Neuronal stem cell (in vitro differentiated cells): ENCODE data around the gene AGAP1.

Experiments
- DNase-seq: peaks from one replicate; pipeline ENCODE4 v3.0.0-alpha.2; 2013; ENCODE audit warnings: low spot score
- H2AFZ ChIP-seq: one replicate; pipeline ENCODE4 v1.6.1; 2013; ENCODE audit warnings: mild to moderate bottlenecking, low read length, inconsistent platforms
- H2AK5ac ChIP-seq: 2 replicates; pipeline ENCODE4 v1.6.1; 2013; ENCODE audit warnings: low read depth, mild to moderate bottlenecking, inconsistent platforms, low read length, moderate library complexity, mixed read lengths
- H2BK120ac ChIP-seq: 2 replicates; pipeline ENCODE4 v1.6.1; 2013; ENCODE audit warnings: low read depth, mild to moderate bottlenecking, inconsistent platforms, low read length, moderate library complexity, mixed read lengths
- H2BK12ac ChIP-seq: one replicate; pipeline ENCODE4 v1.6.1; 2013; ENCODE audit warnings: low read length, inconsistent platforms
- H2BK15ac ChIP-seq: 2 replicates; pipeline ENCODE4 v1.6.1; 2013; ENCODE audit warnings: mild to moderate bottlenecking, low read length, inconsistent platforms, mixed read lengths
- H2BK5ac ChIP-seq: one replicate; pipeline ENCODE4 v1.6.1; 2013; ENCODE audit warnings: inconsistent platforms, mild to moderate bottlenecking, low read length, moderate library complexity
- H3K14ac ChIP-seq: one replicate; pipeline ENCODE4 v1.6.1; 2013; ENCODE audit warnings: low read length, inconsistent platforms
- H3K18ac ChIP-seq: 2 replicates; pipeline ENCODE4 v1.6.1; 2013; ENCODE audit warnings: low read length, inconsistent platforms
- H3K23ac ChIP-seq: 2 replicates; pipeline ENCODE4 v1.6.1; 2013; ENCODE audit warnings: low read depth, mild to moderate bottlenecking, mixed read lengths, low read length, inconsistent platforms; ENCODE audit not compliant: poor library complexity
- H3K27ac ChIP-seq: replicated peaks from 3 replicates; pipeline ENCODE4 v1.5.1; 2013; ENCODE audit warnings: low read length, inconsistent platforms
- H3K27me3 ChIP-seq, 3 experiments: 2 replicates each; pipeline ENCODE4 v1.6.1; 2013; ENCODE audit warnings: low read length in 3 of 3, mild to moderate bottlenecking in 2 of 3, inconsistent platforms in 1 of 3, low read depth in 1 of 3, mixed read lengths in 1 of 3, moderate library complexity in 1 of 3; ENCODE audit not compliant: control insufficient read depth in 3 of 3, insufficient read depth in 3 of 3
- H3K36me3 ChIP-seq, 2 donors: replicated peaks in 1 of 2; 2 replicates each; pipeline ENCODE4 v1.6.1; 2013; ENCODE audit warnings: low read length in 2 of 2; ENCODE audit not compliant: control insufficient read depth in 2 of 2, insufficient read depth in 2 of 2
- H3K4ac ChIP-seq: 2 replicates; pipeline ENCODE4 v1.6.1; 2013; ENCODE audit warnings: inconsistent platforms, mild to moderate bottlenecking, low read length, moderate library complexity
- H3K4me1 ChIP-seq, 2 donors: 1 replicate in 1 of 2; 2 replicates in 1 of 2; pipeline ENCODE4 v1.6.1; 2013; ENCODE audit warnings: low read length in 2 of 2, low read depth in 1 of 2; ENCODE audit not compliant: control insufficient read depth in 2 of 2, insufficient read depth in 1 of 2
- H3K4me2 ChIP-seq: one replicate; pipeline ENCODE4 v1.6.1; 2013; ENCODE audit warnings: mild to moderate bottlenecking, low read length, inconsistent platforms; ENCODE audit not compliant: insufficient read depth, poor library complexity, severe bottlenecking
- H3K4me3 ChIP-seq, 2 donors: 2 replicates each; pipeline ENCODE4 v1.5.1; 2013; ENCODE audit warnings: low read length in 2 of 2, mild to moderate bottlenecking in 2 of 2, inconsistent platforms in 1 of 2, moderate library complexity in 1 of 2
- H3K79me1 ChIP-seq: one replicate; pipeline ENCODE4 v1.6.1; 2013; ENCODE audit warnings: low read depth, mild to moderate bottlenecking, inconsistent platforms, low read length, moderate library complexity
- H3K9ac ChIP-seq: one replicate; pipeline ENCODE4 v1.6.1; 2013; ENCODE audit warnings: mild to moderate bottlenecking, low read depth, low read length, inconsistent platforms; ENCODE audit not compliant: poor library complexity
- H3K9me3 ChIP-seq, 2 donors: replicated peaks in 1 of 2; 2 replicates each; pipeline versions ENCODE3 to v1.6.1; 2013; ENCODE audit warnings: low read length in 2 of 2, mild to moderate bottlenecking in 2 of 2, inconsistent platforms in 1 of 2, low read depth in 1 of 2, mixed read lengths in 1 of 2, moderate library complexity in 1 of 2; ENCODE audit not compliant: control insufficient read depth in 2 of 2, insufficient read depth in 1 of 2
- H4K8ac ChIP-seq: one replicate; pipeline ENCODE4 v1.6.1; 2013; ENCODE audit warnings: low read depth, mild to moderate bottlenecking, inconsistent platforms, low read length, moderate library complexity
- H4K91ac ChIP-seq: one replicate; pipeline ENCODE4 v1.6.1; 2013; ENCODE audit warnings: low read length, low read depth, mild to moderate bottlenecking, inconsistent platforms; ENCODE audit not compliant: poor library complexity
- WGBS, 2 donors: extraction: QIAGEN DNeasy Blood & Tissue Kit; methylation state at CpG; one replicate each; pipeline ENCODE4 v1.1.7; 2013; ENCODE audit warnings: missing lambda C conversion rate in 2 of 2, mixed read lengths in 1 of 2; ENCODE audit not compliant: insufficient read length in 2 of 2, insufficient replicate concordance in 1 of 2; ENCODE audit errors: extremely low coverage in 2 of 2; 5-methylcytosine and 5-hydroxymethylcytosine counted together

Gene AGAP1

DNA sequence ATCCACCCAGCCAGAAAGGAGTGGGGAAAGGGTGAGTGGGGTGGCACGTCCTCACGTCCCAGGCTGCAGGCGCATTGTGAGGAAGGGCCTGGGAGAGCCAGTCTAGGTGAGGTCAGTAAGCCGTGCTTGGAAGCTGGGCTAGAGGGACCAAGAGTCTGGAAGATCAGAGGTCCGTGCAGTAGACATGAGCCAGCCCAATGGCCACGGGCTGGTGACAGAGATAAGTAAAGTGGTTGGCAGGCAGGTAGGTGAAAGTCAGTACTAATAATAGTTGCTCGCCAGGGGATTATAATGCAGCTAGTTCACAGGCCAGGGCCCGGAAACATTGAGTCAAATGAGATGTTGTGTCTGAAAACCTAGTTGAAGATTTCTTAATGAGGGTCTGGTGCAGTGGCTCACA is 541.1 kb downstream of the AGAP1 start:
- Histone ChIP-seq H3K4me2 (no peak overlapping the region), H3K79me1 (no peaks in the 10 kb centered on the region), H3K14ac (no peak overlapping the region), H2BK120ac (no peak overlapping the region), H3K9me3 (peaks cover 0 to 10% of the 10 kb centered on the region in 2 donors), H2AK5ac (no peak overlapping the region), H3K4ac (no peak overlapping the region), H4K91ac (no peak overlapping the region), H3K9ac (no peak overlapping the region), H4K8ac (no peak overlapping the region), H2BK12ac (no peak overlapping the region), H3K27ac (no peak overlapping the region), H2BK15ac (no peak overlapping the region), H3K36me3 (peaks cover 1 to 24% of the 10 kb centered on the region in 2 donors), H2BK5ac (no peak overlapping the region), H3K4me3 (no peak overlapping the region), H2AFZ (no peak overlapping the region), H3K27me3 (peaks cover 0 to 2% (median 0%) of the 10 kb centered on the region in 3 experiments), H3K4me1 (peaks cover 0 to 1% of the 10 kb centered on the region in 2 donors), H3K18ac (peak overlapping the region; percentile 41), H3K23ac (no peak overlapping the region)
- no CpG with 5 or more reads among the region's 8 CpGs for WGBS, 2 donors
- no peak for DNase-seq

DNA sequence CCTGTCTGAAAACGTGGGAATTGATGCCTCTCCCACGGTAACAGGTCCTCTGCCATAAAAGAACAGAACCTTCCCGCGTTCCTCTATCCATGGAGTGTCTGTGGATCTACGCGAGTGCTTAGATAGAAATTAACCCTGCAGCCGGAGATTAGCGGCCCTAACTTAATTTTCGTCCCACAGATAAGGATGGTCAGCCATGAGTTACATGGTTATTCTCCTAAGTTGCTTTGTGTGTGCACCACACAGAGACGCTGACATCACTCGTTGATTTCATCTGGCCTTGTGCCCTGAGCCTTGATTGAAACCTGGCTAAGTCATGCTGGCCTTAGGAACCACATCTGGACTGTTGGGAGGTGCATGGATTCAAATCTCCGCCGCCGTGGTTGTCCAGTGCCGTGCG is 542.2 kb downstream of the AGAP1 start:
- H4K8ac ChIP-seq: no peak overlapping the region
- H2BK120ac ChIP-seq: no peak overlapping the region
- H2BK12ac ChIP-seq: no peak overlapping the region
- H2BK15ac ChIP-seq: no peak overlapping the region
- H2BK5ac ChIP-seq: no peak overlapping the region
- H3K79me1 ChIP-seq: no peaks in the 10 kb centered on the region
- H3K36me3 ChIP-seq: peaks cover 4 to 25% of the 10 kb centered on the region in 2 donors
- no peak overlapping the region for H4K91ac ChIP-seq
- H3K23ac ChIP-seq: no peak overlapping the region
- H2AK5ac ChIP-seq: no peak overlapping the region
- peaks cover 0 to 2% (median 0%) of the 10 kb centered on the region in 3 experiments for H3K27me3 ChIP-seq
- H3K27ac ChIP-seq: no peak overlapping the region
- no peak for DNase-seq
- no peak overlapping the region for H3K18ac ChIP-seq
- peaks cover 1 to 10% of the 10 kb centered on the region in 2 donors for H3K4me1 ChIP-seq
- H3K14ac ChIP-seq: no peak overlapping the region
- no peak overlapping the region for H2AFZ ChIP-seq
- peaks cover 0 to under 1% of the 10 kb centered on the region in 2 donors for H3K9me3 ChIP-seq
- H3K9ac ChIP-seq: no peak overlapping the region
- no peak overlapping the region for H3K4me3 ChIP-seq
- no CpG with 5 or more reads among the region's 16 CpGs for WGBS, 2 donors
- no peak overlapping the region for H3K4me2 ChIP-seq
- H3K4ac ChIP-seq: no peak overlapping the region

DNA sequence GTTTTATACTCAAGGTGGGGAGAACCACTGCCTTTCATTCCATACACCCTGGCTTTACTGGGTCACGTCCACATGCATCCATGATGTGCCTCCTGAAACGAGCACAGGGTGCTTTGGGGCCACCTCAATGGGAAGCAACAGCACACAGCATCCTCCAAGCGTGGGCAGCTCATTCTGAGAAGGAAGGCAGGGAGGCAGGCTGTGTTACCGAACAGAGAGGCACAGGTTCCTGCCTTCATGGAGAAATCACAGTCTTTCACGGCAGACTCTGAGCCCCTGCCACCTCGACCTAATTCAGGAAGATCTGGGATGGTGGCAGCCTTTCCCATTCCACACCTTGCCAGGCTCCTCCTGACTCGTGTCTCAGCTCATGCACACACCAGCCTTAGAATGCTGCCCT is 544.3 kb downstream of the AGAP1 start:
- Histone ChIP-seq H3K27ac (no peak overlapping the region), H3K79me1 (no peaks in the 10 kb centered on the region), H3K18ac (peak overlapping the region; percentile 13), H3K4me2 (no peak overlapping the region), H3K36me3 (peaks cover 6 to 45% of the 10 kb centered on the region in 2 donors), H2AK5ac (no peak overlapping the region), H2BK15ac (no peak overlapping the region), H4K8ac (no peak overlapping the region), H3K4ac (no peak overlapping the region), H3K27me3 (peaks cover 0 to 2% (median 0%) of the 10 kb centered on the region in 3 experiments), H3K9ac (peak overlapping the region; percentile 38), H3K23ac (peak overlapping the region; percentile 56), H3K4me1 (peaks cover 3 to 15% of the 10 kb centered on the region in 2 donors), H2BK12ac (no peak overlapping the region), H2BK120ac (no peak overlapping the region), H2AFZ (no peak overlapping the region), H4K91ac (no peak overlapping the region), H3K14ac (no peak overlapping the region), H2BK5ac (peak overlapping the region; percentile 32), H3K4me3 (no peak overlapping the region), H3K9me3 (no peaks in the 10 kb centered on the region)
- DNase-seq: no peak
- WGBS, 2 donors: no CpG with 5 or more reads among the region's 7 CpGs

DNA sequence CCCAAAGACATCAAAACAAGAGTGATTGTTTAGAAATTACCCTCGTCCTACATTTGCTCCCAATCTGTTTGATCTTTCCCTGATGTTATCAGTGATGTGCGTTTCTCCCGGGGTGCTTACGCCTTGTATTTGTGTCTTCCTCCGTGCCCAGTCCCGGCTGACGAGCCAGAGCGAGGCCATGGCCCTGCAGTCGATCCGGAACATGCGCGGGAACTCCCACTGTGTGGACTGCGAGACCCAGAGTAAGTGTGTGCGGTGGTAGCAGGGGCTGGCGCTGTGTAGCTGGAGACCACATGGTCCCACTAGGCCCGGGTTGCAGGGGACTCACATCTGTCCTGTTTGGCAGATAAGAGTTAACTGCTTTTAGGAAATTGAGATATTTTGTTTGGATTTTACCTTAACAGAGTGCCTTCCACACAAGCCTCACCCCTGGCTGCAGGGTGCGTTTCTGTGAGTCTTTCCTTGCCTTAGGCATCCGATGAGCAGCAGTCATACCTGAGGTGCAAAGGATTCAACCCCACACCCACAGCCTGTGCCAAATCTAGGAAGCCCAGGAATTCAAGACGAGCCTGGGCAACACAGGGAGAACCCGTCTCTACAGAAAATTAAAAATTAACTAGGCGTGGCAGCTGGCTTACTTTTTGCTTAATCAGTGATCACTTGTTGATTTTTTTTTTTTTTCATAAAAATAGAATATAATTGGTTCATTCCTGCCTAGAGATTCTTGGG is 546.9 kb downstream of the AGAP1 start:
- Histone ChIP-seq H3K18ac (peak overlapping the region; percentile 40), H2AK5ac (no peak overlapping the region), H3K9me3 (no peaks in the 10 kb centered on the region), H3K14ac (no peak overlapping the region), H2BK12ac (no peak overlapping the region), H2AFZ (no peak overlapping the region), H3K9ac (no peak overlapping the region), H3K4me2 (no peak overlapping the region), H3K23ac (no peak overlapping the region), H3K79me1 (no peaks in the 10 kb centered on the region), H3K27ac (no peak overlapping the region), H2BK5ac (no peak overlapping the region), H4K8ac (no peak overlapping the region), H3K27me3 (peaks cover 0 to 2% (median 0%) of the 10 kb centered on the region in 3 experiments), H3K36me3 (peaks cover 7 to 55% of the 10 kb centered on the region in 2 donors), H3K4ac (no peak overlapping the region), H2BK120ac (no peak overlapping the region), H3K4me3 (no peak overlapping the region), H4K91ac (no peak overlapping the region), H3K4me1 (peaks cover 2 to 15% of the 10 kb centered on the region in 2 donors), H2BK15ac (no peak overlapping the region)
- DNase-seq: no peak
- WGBS, 2 donors: no CpG with 5 or more reads among the region's 21 CpGs
